SH-SY5Y (cell line): ENCODE results near the gene FBXO10.

Experiments used
- GATA2 ChIP-seq: IDR thresholded peaks from 2 replicates; pipeline ENCODE4 v1.6.1; 2011; ENCODE audit warnings: mild to moderate bottlenecking, low read depth, low read length
- GATA3 ChIP-seq: IDR thresholded peaks from 2 replicates; pipeline ENCODE4 v1.6.1; 2011; ENCODE audit warnings: low read depth, mild to moderate bottlenecking, low read length, moderate library complexity

Gene FBXO10

GRCh38 chr9:37515620-37516258 is 60.4 kb downstream of the FBXO10 start:
- no peak for TF ChIP-seq GATA2
- no peak for TF ChIP-seq GATA3

- TF ChIP-seq GATA3 (no peak), GATA2 (no peak)
These were observed 61.2 kb downstream of the FBXO10 start for GRCh38 chr9:37514999-37515398.

DNA sequence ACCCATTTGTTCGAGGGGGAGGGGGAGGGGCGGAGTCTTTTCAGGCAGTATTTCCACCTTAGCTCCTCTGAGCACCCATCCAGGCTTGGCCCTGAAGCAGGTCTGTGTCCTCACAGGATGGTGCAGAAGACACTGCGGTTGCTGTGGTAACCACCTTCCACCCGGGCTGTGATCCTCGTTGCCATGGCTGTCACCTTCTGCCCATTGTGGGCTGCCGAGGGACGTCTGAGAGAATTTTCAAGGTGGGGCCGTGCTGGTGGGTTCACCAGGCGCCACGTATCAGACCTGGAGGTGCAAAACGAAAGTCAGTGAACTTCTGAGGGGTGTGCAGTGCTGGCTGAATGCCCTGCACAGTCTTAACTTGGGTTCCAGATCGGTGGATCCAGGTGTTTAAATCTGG is 63.7 kb downstream of the FBXO10 start:
- TF ChIP-seq GATA2 (no peak), GATA3 (no peak)

- TF ChIP-seq GATA3, result no peak
- TF ChIP-seq GATA2, result no peak
These were observed 64.9 kb downstream of the FBXO10 start for GRCh38 chr9:37511016-37512010.

GRCh38 chr9:37509536-37509935 is 66.6 kb downstream of the FBXO10 start:
- TF ChIP-seq GATA2 (no peak), GATA3 (no peak)

DNA sequence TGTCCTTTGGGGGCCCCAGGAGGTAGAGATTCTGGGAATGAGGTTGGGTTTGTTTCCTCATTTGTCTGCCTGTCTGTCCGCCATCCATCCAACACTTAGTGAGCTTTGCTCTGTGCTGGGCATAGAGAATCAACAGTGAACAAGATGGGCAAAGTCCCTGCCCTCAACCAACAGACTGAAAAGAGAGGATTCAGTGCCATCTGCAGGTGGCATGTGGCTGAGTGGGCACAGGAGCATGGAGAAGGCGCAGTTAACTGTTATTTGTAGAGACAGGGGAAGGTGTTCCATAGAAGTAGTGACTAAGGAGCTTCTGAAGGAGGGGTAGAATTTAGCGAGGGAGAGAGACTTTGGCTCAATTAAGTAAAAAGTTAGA is 67.4 kb downstream of the FBXO10 start:
- TF ChIP-seq GATA2, result no peak
- no peak for TF ChIP-seq GATA3

DNA sequence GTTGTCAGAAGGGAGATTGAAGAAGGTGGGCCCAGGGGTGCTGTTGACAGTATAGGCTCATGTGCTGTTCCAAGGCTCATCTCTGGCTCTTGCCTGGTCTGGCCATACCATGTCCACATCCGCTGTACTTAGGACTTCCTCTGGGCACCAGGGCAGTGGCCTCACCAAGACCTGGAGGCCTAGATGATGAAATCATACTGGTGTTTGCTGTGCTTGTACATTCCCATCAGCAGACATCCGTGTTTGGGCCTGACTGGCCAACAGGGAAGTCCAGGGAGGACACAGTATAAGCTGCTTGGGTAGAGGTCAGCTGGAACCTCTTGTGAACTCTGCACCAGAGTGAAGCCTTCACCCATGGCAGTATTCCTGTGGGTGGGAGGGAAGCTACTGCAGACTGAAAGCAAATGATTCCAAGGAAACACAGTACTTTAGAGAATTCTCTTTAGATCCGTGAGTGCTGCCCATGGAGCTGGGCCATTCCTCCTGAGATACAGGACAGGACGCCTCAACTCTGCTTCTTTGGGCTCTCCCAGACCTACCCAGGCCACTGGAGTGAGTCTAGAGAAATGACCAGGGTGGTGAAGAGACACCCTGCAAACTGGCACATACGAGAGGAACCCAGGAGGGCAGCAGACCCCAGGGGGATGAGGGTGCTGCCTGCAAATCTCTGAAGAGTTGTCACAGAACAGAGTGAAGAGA is 67.9 kb downstream of the FBXO10 start:
- TF ChIP-seq GATA2 (no peak), GATA3 (no peak)

GRCh38 chr9:37507566-37508134 is 68.5 kb downstream of the FBXO10 start:
- TF ChIP-seq GATA2 (no peak), GATA3 (no peak)

DNA sequence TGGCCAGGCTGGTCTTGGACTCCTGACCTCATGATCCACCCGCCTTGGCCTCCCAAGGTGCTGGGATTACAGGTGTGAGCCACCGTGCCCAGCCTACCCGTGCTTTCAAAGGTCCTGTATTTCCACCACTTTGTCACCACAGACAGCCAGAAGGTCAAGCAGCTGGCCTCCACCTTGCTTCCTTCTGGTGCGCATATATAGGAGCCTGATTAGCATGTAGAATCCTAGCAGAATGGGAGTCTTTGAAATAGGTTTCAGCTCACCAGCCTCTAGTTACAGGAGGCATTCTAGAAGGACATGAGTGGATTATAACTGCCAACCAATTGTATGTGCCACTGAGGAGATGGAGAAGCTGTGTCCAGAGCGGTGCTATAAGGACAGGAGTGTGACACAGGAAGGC is 71.6 kb downstream of the FBXO10 start:
- TF ChIP-seq GATA2 (no peak), GATA3 (no peak)

DNA sequence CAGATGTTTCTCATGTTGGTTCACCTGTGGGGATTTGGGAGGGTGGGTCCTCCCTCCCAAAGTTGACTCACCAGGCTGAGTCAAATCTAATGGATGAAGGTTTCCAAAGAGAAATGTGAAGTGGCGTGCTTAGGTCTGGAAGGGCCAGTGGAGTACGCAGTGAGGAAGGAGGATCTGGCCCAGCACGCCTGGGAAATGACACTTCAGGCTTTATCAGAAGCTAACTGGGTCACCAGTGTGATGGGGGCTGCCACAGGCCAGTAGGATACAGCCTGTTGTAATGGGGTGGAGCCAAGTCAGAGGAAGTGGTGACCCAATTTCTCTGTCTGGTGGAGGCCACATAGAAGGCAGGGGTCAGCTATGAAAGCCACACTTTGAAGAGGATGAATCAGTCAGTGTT is 72.4 kb downstream of the FBXO10 start:
- TF ChIP-seq GATA2 (no peak), GATA3 (no peak)

DNA sequence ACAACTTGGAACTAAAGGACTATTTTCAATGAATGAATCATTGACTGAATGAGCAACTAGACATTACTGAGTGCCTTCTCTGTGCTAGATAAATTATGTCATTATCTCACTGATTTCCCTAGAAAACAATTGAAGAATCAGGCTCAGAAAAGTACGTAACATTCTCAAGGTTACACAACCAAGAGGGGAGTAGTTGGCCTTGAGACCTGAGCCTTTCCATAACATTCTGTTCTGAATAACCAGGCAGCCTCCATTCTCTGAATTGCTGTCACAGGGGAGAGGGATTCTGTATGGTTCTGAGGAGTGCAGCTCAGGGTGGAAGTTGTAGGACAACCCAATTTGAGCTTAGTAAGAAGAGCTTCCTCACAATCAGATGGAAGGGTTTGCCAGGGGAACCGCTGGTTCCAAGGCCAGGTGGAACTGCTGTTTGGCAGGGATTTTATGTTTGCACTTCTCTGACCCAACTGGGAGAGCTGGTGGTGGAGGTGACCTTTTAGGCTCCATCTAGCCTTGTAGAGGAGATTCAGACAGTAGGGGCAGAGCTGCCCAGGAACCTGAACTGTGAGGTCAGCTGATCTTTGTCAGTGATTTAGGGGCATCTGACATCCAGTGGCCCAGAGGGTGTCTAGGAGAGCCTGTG is 74.1 kb downstream of the FBXO10 start:
- TF ChIP-seq GATA3 (no peak), GATA2 (no peak)

DNA sequence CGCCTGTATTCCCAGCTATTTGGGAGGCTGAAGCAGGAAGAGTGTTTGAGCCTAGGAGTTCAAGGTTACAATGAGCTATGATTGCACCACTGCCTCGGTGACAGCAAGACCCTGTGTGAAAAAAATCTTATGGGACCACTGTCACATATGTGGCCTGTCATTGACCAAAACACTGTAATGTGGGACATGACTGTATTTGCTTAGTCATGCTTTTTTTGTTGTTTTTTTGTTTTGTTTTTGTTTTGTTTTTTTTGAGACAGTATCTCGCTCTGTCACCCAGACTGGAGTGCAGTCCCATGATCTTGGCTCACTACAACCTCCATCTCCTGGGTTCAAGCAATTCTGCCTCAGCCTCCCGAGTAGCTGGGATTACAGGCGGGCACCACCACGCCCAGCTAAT is 76.9 kb downstream of the FBXO10 start:
- TF ChIP-seq GATA3 (no peak), GATA2 (no peak)

- TF ChIP-seq GATA3 (no peak), GATA2 (no peak)
These were observed 77.7 kb downstream of the FBXO10 start for GRCh38 chr9:37498457-37498856.

DNA sequence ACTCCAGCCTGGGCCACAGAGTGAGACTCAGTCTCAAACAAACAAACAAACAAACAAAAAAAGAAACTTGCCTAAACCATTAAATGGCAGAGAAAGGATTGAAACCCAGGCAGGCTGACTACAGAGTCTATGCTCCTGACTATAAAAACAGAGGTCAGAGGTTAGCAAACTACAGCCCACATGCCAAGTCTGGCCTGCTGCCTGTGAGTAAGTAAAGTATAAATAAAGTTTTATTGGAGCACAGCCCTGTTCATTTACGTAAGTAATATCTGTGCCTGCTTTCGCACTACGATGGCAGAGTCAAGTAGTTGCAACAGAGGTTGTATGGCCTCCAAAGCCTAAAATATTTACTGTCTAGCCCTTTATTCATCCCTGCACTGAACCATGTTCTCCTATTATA is 78.9 kb downstream of the FBXO10 start:
- TF ChIP-seq GATA3, result no peak
- no peak for TF ChIP-seq GATA2

DNA sequence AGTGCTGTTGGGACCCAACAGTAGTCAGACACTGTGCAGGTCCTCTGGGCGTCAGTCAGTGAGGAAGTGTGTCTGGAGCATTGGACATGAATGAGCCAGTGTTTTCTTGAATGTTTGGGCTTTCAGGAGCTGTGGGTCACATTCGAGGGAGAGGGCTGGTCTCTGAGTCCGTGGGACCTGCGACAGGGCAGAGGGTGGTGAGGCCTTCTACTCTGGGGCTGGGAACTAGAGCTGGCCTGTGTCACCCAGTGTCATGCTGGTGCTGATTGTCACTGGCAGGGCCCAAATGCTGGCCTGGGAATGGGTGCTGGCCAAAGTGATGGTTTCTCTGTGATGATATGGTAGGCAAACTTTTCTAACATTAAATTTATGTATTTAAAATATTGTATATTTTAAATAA is 80.2 kb downstream of the FBXO10 start:
- no peak for TF ChIP-seq GATA2
- no peak for TF ChIP-seq GATA3

DNA sequence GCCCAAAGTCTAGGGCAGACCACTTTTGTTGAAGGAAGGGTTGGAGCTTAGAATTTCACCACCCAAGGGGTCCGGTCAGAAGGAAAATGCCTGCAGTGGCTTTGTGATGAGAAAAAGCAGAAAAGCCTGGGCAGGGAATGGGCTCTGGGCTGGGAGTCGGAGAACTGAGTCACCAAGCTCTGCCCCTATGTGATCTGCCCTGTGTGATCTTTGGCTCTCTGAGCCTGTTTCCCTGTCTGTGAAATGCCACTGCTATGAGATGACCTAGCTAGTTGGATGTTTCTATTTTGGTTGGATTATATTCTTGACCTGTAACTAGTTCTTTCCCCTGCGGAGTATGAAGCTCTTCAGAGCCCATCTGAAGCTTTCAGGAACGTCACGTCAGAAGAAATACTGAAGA is 80.6 kb downstream of the FBXO10 start:
- no peak for TF ChIP-seq GATA2
- TF ChIP-seq GATA3, result no peak
